WTC11 (cell line): ENCODE measurements around the gene TECR.

Experiments used
- CBFB ChIP-seq: sonication (generic); formaldehyde crosslinking; IDR thresholded peaks from 2 replicates; pipeline ENCODE4 v1.8.1; 2022; ENCODE audit warnings: mild to moderate bottlenecking, low read depth, missing genetic modification reagents
- CTCF ChIP-seq: fragments of 200-600 bp; IDR thresholded peaks from 2 replicates; pipeline ENCODE4 v1.8.0; 2022; ENCODE audit warnings: antibody characterized with exemption
- MLX ChIP-seq: sonication (generic); formaldehyde crosslinking; IDR thresholded peaks from 2 replicates; pipeline ENCODE4 v1.8.1; 2023; ENCODE audit warnings: mild to moderate bottlenecking, missing genetic modification reagents, moderate library complexity
- MYBL2 ChIP-seq: sonication (generic); formaldehyde crosslinking; IDR thresholded peaks from 2 replicates; pipeline ENCODE4 v1.8.1; 2023; ENCODE audit warnings: mild to moderate bottlenecking, moderate library complexity, missing genetic modification reagents
- SMAD3 ChIP-seq: sonication (generic); formaldehyde crosslinking; IDR thresholded peaks from 2 replicates; pipeline ENCODE4 v1.8.0; 2022; ENCODE audit warnings: missing genetic modification reagents, mild to moderate bottlenecking, borderline replicate concordance
- SP1 ChIP-seq: sonication (generic); formaldehyde crosslinking; conservative IDR thresholded peaks from 2 replicates; pipeline ENCODE4 v1.8.1; 2022; ENCODE audit warnings: missing genetic modification reagents
- STAT6 ChIP-seq: sonication (generic); formaldehyde crosslinking; conservative IDR thresholded peaks from 2 replicates; pipeline ENCODE4 v1.8.1; 2023; ENCODE audit warnings: mild to moderate bottlenecking, low read depth, missing genetic modification reagents, moderate library complexity
- TCF7 ChIP-seq: sonication (generic); formaldehyde crosslinking; IDR thresholded peaks from 2 replicates; pipeline ENCODE4 v1.8.0; 2022; ENCODE audit warnings: mild to moderate bottlenecking, low read depth, missing genetic modification reagents, moderate library complexity
- TEAD4 ChIP-seq: sonication (generic); formaldehyde crosslinking; IDR thresholded peaks from 2 replicates; pipeline ENCODE4 v1.8.0; 2022; ENCODE audit warnings: mild to moderate bottlenecking, missing genetic modification reagents
- ZNF263 ChIP-seq: sonication (generic); formaldehyde crosslinking; IDR thresholded peaks from 2 replicates; pipeline ENCODE4 v1.8.1; 2022; ENCODE audit warnings: low read depth, mild to moderate bottlenecking, moderate library complexity, missing genetic modification reagents
- TF ChIP-seq, protein P1 (sequence below): sonication (generic); formaldehyde crosslinking; IDR thresholded peaks from 2 replicates; pipeline ENCODE4 v1.8.0; 2022; ENCODE audit warnings: mild to moderate bottlenecking, missing genetic modification reagents
- TF ChIP-seq, protein P2 (sequence below): sonication (generic); formaldehyde crosslinking; IDR thresholded peaks from 2 replicates; pipeline ENCODE4 v1.8.1; 2023; ENCODE audit warnings: mild to moderate bottlenecking, missing genetic modification reagents, borderline replicate concordance

GRCh38 chr19:14479975-14480699 is 49.3 kb upstream of the TECR start:
- TF ChIP-seq SP1 (CRISPR knock-in tag) (peak; percentile 44; the same call in 1 of the 2 replicates), TEAD4 (CRISPR knock-in tag) (no peak), CTCF (peak; percentile 98), TCF7 (CRISPR knock-in tag) (no peak), SMAD3 (CRISPR knock-in tag) (no peak), MLX (CRISPR knock-in tag) (no peak), MYBL2 (CRISPR knock-in tag) (no peak), STAT6 (CRISPR knock-in tag) (no peak), CBFB (CRISPR knock-in tag) (no peak), ZNF263 (no peak)
- TF ChIP-seq, protein P1, sequence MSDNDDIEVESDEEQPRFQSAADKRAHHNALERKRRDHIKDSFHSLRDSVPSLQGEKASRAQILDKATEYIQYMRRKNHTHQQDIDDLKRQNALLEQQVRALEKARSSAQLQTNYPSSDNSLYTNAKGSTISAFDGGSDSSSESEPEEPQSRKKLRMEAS (CRISPR knock-in tag) = peak; percentile 79
- TF ChIP-seq, protein P2, sequence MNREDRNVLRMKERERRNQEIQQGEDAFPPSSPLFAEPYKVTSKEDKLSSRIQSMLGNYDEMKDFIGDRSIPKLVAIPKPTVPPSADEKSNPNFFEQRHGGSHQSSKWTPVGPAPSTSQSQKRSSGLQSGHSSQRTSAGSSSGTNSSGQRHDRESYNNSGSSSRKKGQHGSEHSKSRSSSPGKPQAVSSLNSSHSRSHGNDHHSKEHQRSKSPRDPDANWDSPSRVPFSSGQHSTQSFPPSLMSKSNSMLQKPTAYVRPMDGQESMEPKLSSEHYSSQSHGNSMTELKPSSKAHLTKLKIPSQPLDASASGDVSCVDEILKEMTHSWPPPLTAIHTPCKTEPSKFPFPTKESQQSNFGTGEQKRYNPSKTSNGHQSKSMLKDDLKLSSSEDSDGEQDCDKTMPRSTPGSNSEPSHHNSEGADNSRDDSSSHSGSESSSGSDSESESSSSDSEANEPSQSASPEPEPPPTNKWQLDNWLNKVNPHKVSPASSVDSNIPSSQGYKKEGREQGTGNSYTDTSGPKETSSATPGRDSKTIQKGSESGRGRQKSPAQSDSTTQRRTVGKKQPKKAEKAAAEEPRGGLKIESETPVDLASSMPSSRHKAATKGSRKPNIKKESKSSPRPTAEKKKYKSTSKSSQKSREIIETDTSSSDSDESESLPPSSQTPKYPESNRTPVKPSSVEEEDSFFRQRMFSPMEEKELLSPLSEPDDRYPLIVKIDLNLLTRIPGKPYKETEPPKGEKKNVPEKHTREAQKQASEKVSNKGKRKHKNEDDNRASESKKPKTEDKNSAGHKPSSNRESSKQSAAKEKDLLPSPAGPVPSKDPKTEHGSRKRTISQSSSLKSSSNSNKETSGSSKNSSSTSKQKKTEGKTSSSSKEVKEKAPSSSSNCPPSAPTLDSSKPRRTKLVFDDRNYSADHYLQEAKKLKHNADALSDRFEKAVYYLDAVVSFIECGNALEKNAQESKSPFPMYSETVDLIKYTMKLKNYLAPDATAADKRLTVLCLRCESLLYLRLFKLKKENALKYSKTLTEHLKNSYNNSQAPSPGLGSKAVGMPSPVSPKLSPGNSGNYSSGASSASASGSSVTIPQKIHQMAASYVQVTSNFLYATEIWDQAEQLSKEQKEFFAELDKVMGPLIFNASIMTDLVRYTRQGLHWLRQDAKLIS = no peak
